ENCODE data around the gene NCOA3.
A peak's percentile ranks its signal among the peaks of the same experiment; 100 is the strongest.
"Not testable (repeated sequence)": the region's sequence is repeated elsewhere in the genome, so short reads cannot be mapped to it uniquely, and the experiment has no call there.

NCOA3 gene

GRCh38 chr20:47501116-47501481 is 588 bp upstream of the NCOA3 start:
- no peak for DNase-seq (ENCODE audit: low read depth)

GRCh38 chr20:47502271-47503239 is 868 bp downstream of the NCOA3 start:
- DNase-seq (ENCODE audit: low read depth), result peak; percentile 23

GRCh38 chr20:47503685-47504084 is 2.0 kb downstream of the NCOA3 start:
- DNase-seq (ENCODE audit: low read depth), result no peak

GRCh38 chr20:47506335-47506734 is 4.6 kb downstream of the NCOA3 start:
- DNase-seq (ENCODE audit: low read depth), result no peak

- no peak for DNase-seq (ENCODE audit: low read depth)
Observed at GRCh38 chr20:47506850-47507249, 5.2 kb downstream of the NCOA3 start.

- not testable (repeated sequence) for DNase-seq (ENCODE audit: low read depth)
Observed at GRCh38 chr20:47507275-47507981, 5.7 kb downstream of the NCOA3 start.

GRCh38 chr20:47508278-47508677 is 6.6 kb downstream of the NCOA3 start:
- DNase-seq (ENCODE audit: low read depth), result no peak

- no peak for DNase-seq (ENCODE audit: low read depth)
Observed at GRCh38 chr20:47509104-47509661, 7.5 kb downstream of the NCOA3 start.

- DNase-seq (ENCODE audit: low read depth), result no peak
Observed at GRCh38 chr20:47509685-47510084, 8.0 kb downstream of the NCOA3 start.

- no peak for DNase-seq (ENCODE audit: low read depth)
Observed at GRCh38 chr20:47515843-47516242, 14.2 kb downstream of the NCOA3 start.

- DNase-seq (ENCODE audit: low read depth), result no peak
Observed at GRCh38 chr20:47521059-47521808, 19.5 kb downstream of the NCOA3 start.

GRCh38 chr20:47524015-47524784 is 22.5 kb downstream of the NCOA3 start:
- DNase-seq (ENCODE audit: low read depth), result no peak

- DNase-seq (ENCODE audit: low read depth), result no peak
Observed at GRCh38 chr20:47527004-47527800, 25.5 kb downstream of the NCOA3 start.

GRCh38 chr20:47529840-47530239 is 28.2 kb downstream of the NCOA3 start:
- no peak for DNase-seq (ENCODE audit: low read depth)

- no peak for DNase-seq (ENCODE audit: low read depth)
Observed at GRCh38 chr20:47531458-47531857, 29.8 kb downstream of the NCOA3 start.

GRCh38 chr20:47532002-47532401 is 30.3 kb downstream of the NCOA3 start:
- DNase-seq (ENCODE audit: low read depth), result no peak

GRCh38 chr20:47533518-47534062 is 31.9 kb downstream of the NCOA3 start:
- DNase-seq (ENCODE audit: low read depth), result no peak

- DNase-seq (ENCODE audit: low read depth), result no peak
Observed at GRCh38 chr20:47534405-47534804, 32.7 kb downstream of the NCOA3 start.

GRCh38 chr20:47535088-47535487 is 33.4 kb downstream of the NCOA3 start:
- DNase-seq (ENCODE audit: low read depth), result no peak

GRCh38 chr20:47535994-47536393 is 34.3 kb downstream of the NCOA3 start:
- no peak for DNase-seq (ENCODE audit: low read depth)
